K562 (cell line): ENCODE data around the gene TLR6. TPM values are rescaled to one million over a fixed set of nuclear protein-coding genes. Genes with fewer than 3 reads are reported as not detected.

Source experiments
- ARID2 ChIP-seq: fragments of 450-650 bp; IDR thresholded peaks from 2 replicates; pipeline ENCODE4 v1.6.1; 2017; ENCODE audit warnings: antibody characterized with exemption, mild to moderate bottlenecking
- ATF3 ChIP-seq, 2 experiments: fragments of 450-650 bp in 1 of 2; sonication (generic) in 1 of 2; formaldehyde crosslinking in 1 of 2; IDR thresholded peaks in 1 of 2; conservative IDR thresholded peaks in 1 of 2; 2 replicates each; pipeline versions ENCODE4 v1.6.1 to v1.8.1; 2016 to 2023; ENCODE audit warnings: mild to moderate bottlenecking in 2 of 2, moderate library complexity in 2 of 2, inconsistent platforms in 1 of 2, missing genetic modification reagents in 1 of 2
- CREB1 ChIP-seq, 2 experiments: sonication (generic) in 1 of 2; formaldehyde crosslinking in 1 of 2; IDR thresholded peaks; 2 replicates each; pipeline versions ENCODE4 v1.6.1 to v1.8.0; 2012 to 2022; ENCODE audit warnings: inconsistent platforms in 1 of 2, mild to moderate bottlenecking in 1 of 2, missing genetic modification reagents in 1 of 2, moderate library complexity in 1 of 2
- DMBX1 ChIP-seq: fragments of 250-450 bp; sonication (Bioruptor Pico); IDR thresholded peaks from 2 replicates; pipeline ENCODE4 v1.8.0; 2022; ENCODE audit warnings: inconsistent platforms, mild to moderate bottlenecking, moderate library complexity, borderline replicate concordance
- KDM1A ChIP-seq, 2 experiments: fragments of 450-650 bp; IDR thresholded peaks; 2 replicates each; pipeline ENCODE4 v1.6.1; 2016; ENCODE audit warnings: mild to moderate bottlenecking in 2 of 2
- KHSRP ChIP-seq: fragments of 450-650 bp; IDR thresholded peaks from 2 replicates; pipeline ENCODE4 v1.6.1; 2017
- MTA3 ChIP-seq: fragments of 450-650 bp; formaldehyde crosslinking; IDR thresholded peaks from 2 replicates; pipeline ENCODE4 v1.6.1; 2017; ENCODE audit warnings: mild to moderate bottlenecking, borderline replicate concordance
- MTF1 ChIP-seq: fragments of 250-450 bp; sonication (Bioruptor Pico); IDR thresholded peaks from 2 replicates; pipeline ENCODE4 v1.9.0; 2021; ENCODE audit warnings: moderate library complexity, mild to moderate bottlenecking, inconsistent platforms, borderline replicate concordance
- NFATC3 ChIP-seq: fragments of 450-650 bp; IDR thresholded peaks from 2 replicates; pipeline ENCODE4 v1.6.1; 2017; ENCODE audit warnings: mild to moderate bottlenecking
- NFE2 ChIP-seq: IDR thresholded peaks from 2 replicates; pipeline ENCODE4 v1.6.1; 2014; ENCODE audit warnings: antibody characterized with exemption, low read depth
- NFE2L1 ChIP-seq: fragments of 450-650 bp; IDR thresholded peaks from 2 replicates; pipeline ENCODE4 v1.6.1; 2016; ENCODE audit warnings: missing genetic modification characterization, low read depth, mild to moderate bottlenecking, missing compliant biosample characterization, moderate library complexity, borderline replicate concordance
- NFIC ChIP-seq: fragments of 450-650 bp; IDR thresholded peaks from 2 replicates; pipeline ENCODE4 v1.6.1; 2017; ENCODE audit warnings: mild to moderate bottlenecking, inconsistent platforms
- SAFB2 ChIP-seq: fragments of 200-400 bp; formaldehyde crosslinking; IDR thresholded peaks from 2 replicates; pipeline ENCODE4 v1.6.1; 2018; ENCODE audit warnings: borderline replicate concordance, low read length, low read depth, moderate library complexity; ENCODE audit not compliant: severe bottlenecking
- SLC30A9 ChIP-seq: fragments of 250-450 bp; sonication (Bioruptor Pico); IDR thresholded peaks from 2 replicates; pipeline ENCODE4 v1.8.0; 2022; ENCODE audit warnings: mild to moderate bottlenecking, moderate library complexity
- STAT5B ChIP-seq: fragments of 250-450 bp; sonication (Bioruptor Pico); IDR thresholded peaks from 2 replicates; pipeline ENCODE4 v1.8.0; 2021; ENCODE audit warnings: mild to moderate bottlenecking, inconsistent platforms
- ZHX1 ChIP-seq: fragments of 150-350 bp; conservative IDR thresholded peaks from 2 replicates; pipeline ENCODE4 v1.6.1; 2014; ENCODE audit warnings: low read length
- ZNF232 ChIP-seq: sonication (generic); formaldehyde crosslinking; IDR thresholded peaks from 2 replicates; pipeline ENCODE4 v1.8.0; 2022; ENCODE audit warnings: mild to moderate bottlenecking, missing genetic modification reagents
- ZNF561 ChIP-seq: fragments of 450-650 bp; formaldehyde crosslinking; conservative IDR thresholded peaks from 2 replicates; pipeline ENCODE4 v1.4.0; 2020; ENCODE audit warnings: mild to moderate bottlenecking, moderate library complexity
- polyA plus RNA-seq, 8 experiments: library from polyadenylated mRNA; depleted of rRNA in 4 of 8; stranded (reverse) in 5 of 8; unstranded in 3 of 8; fragments of >200 nt; fragmentation: Nextera tagmentation in 2 of 8; fragmentation: Illumina TruSeq in 1 of 8; extraction: Ambion mirVana in 2 of 8; extraction: Trizol in 1 of 8; gene quantifications; 2 replicates each; pipeline versions ENCODE4 v1.2.1 to v1.2.3, GENCODE V29; 2011 to 2014; ENCODE audit warnings: inconsistent platforms in 1 of 8, missing spikeins in 1 of 8
- total RNA-seq, 7 experiments: library from RNA; depleted of rRNA in 6 of 7; stranded (reverse); fragments of >200 nt in 6 of 7; fragmentation: Illumina TruSeq in 2 of 7; extraction: Trizol in 2 of 7; gene quantifications; 2 replicates each; pipeline versions ENCODE4 v1.2.1 to v1.2.3, GENCODE V29; 2011 to 2021; ENCODE audit warnings: low replicate concordance in 1 of 7
- TF ChIP-seq, protein P1 (sequence below), 2 experiments: fragments of 200-800 bp in 1 of 2; sonication (Bioruptor generic) in 1 of 2; sonication (generic) in 1 of 2; formaldehyde crosslinking in 1 of 2; IDR thresholded peaks in 1 of 2; conservative IDR thresholded peaks in 1 of 2; 2 replicates each; pipeline versions ENCODE4 v1.5.0 to v1.6.1; 2016 to 2020; ENCODE audit warnings: missing compliant biosample characterization in 1 of 2, missing genetic modification characterization in 1 of 2, missing genetic modification reagents in 1 of 2
- TF ChIP-seq, protein P2 (sequence below), 2 experiments: fragments of 250-450 bp in 1 of 2; fragments of 450-650 bp in 1 of 2; sonication (Bioruptor Pico) in 1 of 2; IDR thresholded peaks; 2 replicates each; pipeline versions ENCODE4 v1.6.1 to v1.8.0; 2016 to 2021; ENCODE audit warnings: mild to moderate bottlenecking in 2 of 2, moderate library complexity in 2 of 2, missing compliant biosample characterization in 1 of 2, missing genetic modification characterization in 1 of 2

TLR6 gene
- total and polyA plus RNA-seq, 9 of the 15 experiments (the other 6 are each of a cell fraction or from before 2014, with no cell fraction given): 0.08 to 1.9 (median 0.91) TPM

DNA sequence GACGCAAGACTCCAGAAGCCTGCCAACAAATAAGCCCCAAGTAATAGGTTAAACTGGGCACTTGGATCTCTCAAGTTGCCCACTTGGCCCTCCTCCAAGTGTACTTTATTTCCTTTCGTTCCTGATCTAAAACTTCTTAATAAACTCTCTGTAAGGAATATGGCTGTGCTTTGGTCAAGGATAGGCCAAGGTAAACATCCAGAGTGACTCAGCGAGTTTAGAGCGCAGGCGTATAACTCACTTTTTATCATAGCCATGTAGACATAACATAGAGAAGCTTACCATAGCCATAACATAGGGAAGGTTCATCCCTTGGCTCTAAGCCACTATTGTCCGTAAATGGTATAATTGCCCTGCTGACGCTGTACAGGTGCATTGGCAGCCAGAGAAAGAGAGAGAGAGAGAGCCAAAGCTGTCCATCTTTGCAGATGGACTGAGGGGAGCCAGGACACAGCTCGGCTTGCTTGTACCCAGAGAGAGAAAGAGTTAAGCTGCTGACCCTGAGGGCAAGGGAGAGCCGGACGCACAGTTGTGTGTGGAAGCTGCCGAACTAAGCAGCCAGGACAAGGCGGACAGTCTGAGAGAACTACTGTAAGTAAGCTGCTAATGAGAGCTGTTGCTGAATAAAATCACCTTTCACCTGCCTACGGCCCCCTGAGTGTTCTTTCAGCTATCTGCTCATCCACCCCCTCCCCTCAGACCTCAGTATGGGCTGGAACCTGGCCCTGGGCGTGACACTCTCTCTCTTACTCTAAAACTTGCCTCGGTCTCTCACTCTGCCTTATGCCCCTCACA, 53.9 kb downstream of the TLR6 start (continued):
- TF ChIP-seq ZHX1 (no peak), NFE2 (peak; percentile 48), SLC30A9 (CRISPR knock-in tag) (no peak), KDM1A (IDR thresholded peaks at IDR 0.05) (no peak), MTF1 (CRISPR knock-in tag) (no peak), ATF3 (IDR thresholded peaks at IDR 0.05) (no peak), ATF3 (CRISPR knock-in tag; conservative IDR thresholded peaks at IDR 0.05) (no peak), NFIC (0 out of 2 replicates have a peak, but pooled peaks have one; percentile 9), SAFB2 (no peak), NFE2L1 (tag) (peak; percentile 48; the same call in 1 of the 2 replicates), KHSRP (no peak), ARID2 (no peak), MTA3 (no peak), CREB1 (IDR thresholded peaks at IDR 0.05) (no peak), CREB1 (CRISPR knock-in tag; IDR thresholded peaks at IDR 0.05) (no peak), STAT5B (CRISPR knock-in tag) (no peak), ZNF561 (CRISPR knock-in tag) (no peak), NFATC3 (no peak), ZNF232 (CRISPR knock-in tag) (no peak), DMBX1 (CRISPR knock-in tag) (0 out of 2 replicates have a peak, but pooled peaks have one; percentile 39)
- TF ChIP-seq, protein P1, sequence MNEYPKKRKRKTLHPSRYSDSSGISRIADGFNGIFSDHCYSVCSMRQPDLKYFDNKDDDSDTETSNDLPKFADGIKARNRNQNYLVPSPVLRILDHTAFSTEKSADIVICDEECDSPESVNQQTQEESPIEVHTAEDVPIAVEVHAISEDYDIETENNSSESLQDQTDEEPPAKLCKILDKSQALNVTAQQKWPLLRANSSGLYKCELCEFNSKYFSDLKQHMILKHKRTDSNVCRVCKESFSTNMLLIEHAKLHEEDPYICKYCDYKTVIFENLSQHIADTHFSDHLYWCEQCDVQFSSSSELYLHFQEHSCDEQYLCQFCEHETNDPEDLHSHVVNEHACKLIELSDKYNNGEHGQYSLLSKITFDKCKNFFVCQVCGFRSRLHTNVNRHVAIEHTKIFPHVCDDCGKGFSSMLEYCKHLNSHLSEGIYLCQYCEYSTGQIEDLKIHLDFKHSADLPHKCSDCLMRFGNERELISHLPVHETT (CRISPR knock-in tag; conservative IDR thresholded peaks at IDR 0.05 in 1 of 2, IDR thresholded peaks at IDR 0.05 in 1 of 2): 0 out of 4 replicates have a peak, but pooled peaks of 1 of the 2 experiments have one; percentile 39
- TF ChIP-seq, protein P2, sequence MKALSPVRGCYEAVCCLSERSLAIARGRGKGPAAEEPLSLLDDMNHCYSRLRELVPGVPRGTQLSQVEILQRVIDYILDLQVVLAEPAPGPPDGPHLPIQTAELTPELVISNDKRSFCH (CRISPR knock-in tag; IDR thresholded peaks at IDR 0.05): no peak
- TF ChIP-seq, protein P2 (tag; IDR thresholded peaks at IDR 0.05): 0 out of 2 replicates have a peak, but pooled peaks have one; percentile 24
